GM21447 (cell line): Measurements from ENCODE around the gene ELP5.

Experiments used
- ATAC-seq: cut with Tn5 transposase; IDR thresholded peaks from one replicate; pipeline ENCODE4 v1.9.1; 2021; ENCODE audit not compliant: unreplicated experiment

The ELP5 gene

GRCh38 chr17:7218758-7219157, 33.3 kb upstream of the ELP5 start:
- ATAC-seq: no peak

GRCh38 chr17:7219229-7219811, 32.7 kb upstream of the ELP5 start:
- no peak for ATAC-seq

GRCh38 chr17:7219812-7220592, 32.0 kb upstream of the ELP5 start, which contains the start of the genes ACADVL and DLG4:
Gene ACADVL, plus strand, starts transcription at chr17:7219938. Its CDS starts 47 bp downstream, at chr17:7219985.
Gene DLG4, minus strand, starts transcription at chr17:7219836.
- peak; percentile 46 for ATAC-seq

GRCh38 chr17:7220593-7221277, 31.3 kb upstream of the ELP5 start:
- no peak for ATAC-seq

GRCh38 chr17:7221278-7222092, 30.5 kb upstream of the ELP5 start:
- ATAC-seq: no peak

GRCh38 chr17:7222093-7222971, 29.7 kb upstream of the ELP5 start:
- no peak for ATAC-seq

GRCh38 chr17:7222972-7223292, 29.1 kb upstream of the ELP5 start:
- no peak for ATAC-seq

- no peak for ATAC-seq
Observed at GRCh38 chr17:7223375-7223774, 28.6 kb upstream of the ELP5 start.

GRCh38 chr17:7224110-7224509, 27.9 kb upstream of the ELP5 start:
- no peak for ATAC-seq

GRCh38 chr17:7224661-7225111, 27.3 kb upstream of the ELP5 start:
- no peak for ATAC-seq

- ATAC-seq: no peak
Observed at GRCh38 chr17:7225711-7226331, 26.2 kb upstream of the ELP5 start.

GRCh38 chr17:7226721-7227710, 25.0 kb upstream of the ELP5 start:
- ATAC-seq: no peak

GRCh38 chr17:7228920-7229319, 23.1 kb upstream of the ELP5 start:
- no peak for ATAC-seq

GRCh38 chr17:7229504-7229903, 22.5 kb upstream of the ELP5 start:
- no peak for ATAC-seq

GRCh38 chr17:7232114-7232513, 19.9 kb upstream of the ELP5 start:
- no peak for ATAC-seq

GRCh38 chr17:7233701-7234082, 18.3 kb upstream of the ELP5 start:
- ATAC-seq: no peak

- ATAC-seq: peak; percentile 39
Observed at GRCh38 chr17:7234083-7234951, 17.7 kb upstream of the ELP5 start, which contains the start of gene DVL2. Gene DVL2, minus strand, starts transcription at chr17:7234517. Its CDS starts 255 bp downstream, at chr17:7234262.
